C4-2B (cell line): ENCODE results near the gene CHST11.

Experiments used
- H3K27ac ChIP-seq: fragments of 450-650 bp; 2 replicates; pipeline ENCODE4 v1.5.1; 2017
- ZFX ChIP-seq: fragments of 450-650 bp; IDR thresholded peaks from 2 replicates; pipeline ENCODE4 v1.6.1; 2017
- TF ChIP-seq, protein P1 (sequence below): fragments of 450-650 bp; conservative IDR thresholded peaks from 2 replicates; pipeline ENCODE4 v1.5.1; 2017; ENCODE audit warnings: mild to moderate bottlenecking

CHST11 gene

DNA sequence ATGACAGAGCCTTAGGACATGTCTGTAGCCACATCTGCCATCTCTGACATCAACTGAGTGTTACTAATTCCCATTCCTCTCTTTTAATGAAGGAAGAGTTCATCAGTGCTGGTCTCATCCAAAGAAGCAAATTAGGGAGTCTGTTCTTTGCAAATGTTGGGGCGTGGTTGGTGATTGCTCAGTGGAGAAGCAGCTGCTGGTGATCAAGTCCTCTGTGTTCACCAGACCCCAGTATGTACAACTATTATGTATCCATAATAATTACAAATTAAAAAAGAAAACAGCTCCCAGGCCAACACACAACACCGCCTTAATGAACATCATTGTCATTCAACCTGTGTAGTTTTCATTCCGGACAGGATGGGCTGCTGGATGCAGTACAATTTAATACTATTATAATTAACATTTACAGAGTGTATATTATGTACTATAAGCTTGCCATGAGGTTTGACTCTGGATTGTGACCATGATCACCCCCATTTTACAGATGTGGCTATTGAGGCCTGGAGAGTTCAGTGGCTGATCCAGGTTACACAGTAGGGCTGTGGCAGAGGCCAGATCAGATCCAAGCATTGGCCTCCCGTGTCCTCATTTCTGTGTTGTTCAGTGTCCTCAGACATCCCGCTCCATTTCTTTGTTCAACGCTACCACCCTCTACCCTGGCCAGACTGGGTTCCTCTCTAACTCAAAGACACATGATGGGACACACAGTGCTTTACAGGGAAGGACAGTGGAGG, 179.0 kb downstream of the CHST11 start:
- TF ChIP-seq, protein P1, sequence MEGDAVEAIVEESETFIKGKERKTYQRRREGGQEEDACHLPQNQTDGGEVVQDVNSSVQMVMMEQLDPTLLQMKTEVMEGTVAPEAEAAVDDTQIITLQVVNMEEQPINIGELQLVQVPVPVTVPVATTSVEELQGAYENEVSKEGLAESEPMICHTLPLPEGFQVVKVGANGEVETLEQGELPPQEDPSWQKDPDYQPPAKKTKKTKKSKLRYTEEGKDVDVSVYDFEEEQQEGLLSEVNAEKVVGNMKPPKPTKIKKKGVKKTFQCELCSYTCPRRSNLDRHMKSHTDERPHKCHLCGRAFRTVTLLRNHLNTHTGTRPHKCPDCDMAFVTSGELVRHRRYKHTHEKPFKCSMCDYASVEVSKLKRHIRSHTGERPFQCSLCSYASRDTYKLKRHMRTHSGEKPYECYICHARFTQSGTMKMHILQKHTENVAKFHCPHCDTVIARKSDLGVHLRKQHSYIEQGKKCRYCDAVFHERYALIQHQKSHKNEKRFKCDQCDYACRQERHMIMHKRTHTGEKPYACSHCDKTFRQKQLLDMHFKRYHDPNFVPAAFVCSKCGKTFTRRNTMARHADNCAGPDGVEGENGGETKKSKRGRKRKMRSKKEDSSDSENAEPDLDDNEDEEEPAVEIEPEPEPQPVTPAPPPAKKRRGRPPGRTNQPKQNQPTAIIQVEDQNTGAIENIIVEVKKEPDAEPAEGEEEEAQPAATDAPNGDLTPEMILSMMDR, result no peak
- no peak for TF ChIP-seq ZFX
- H3K27ac ChIP-seq, result no peak overlapping the region

DNA sequence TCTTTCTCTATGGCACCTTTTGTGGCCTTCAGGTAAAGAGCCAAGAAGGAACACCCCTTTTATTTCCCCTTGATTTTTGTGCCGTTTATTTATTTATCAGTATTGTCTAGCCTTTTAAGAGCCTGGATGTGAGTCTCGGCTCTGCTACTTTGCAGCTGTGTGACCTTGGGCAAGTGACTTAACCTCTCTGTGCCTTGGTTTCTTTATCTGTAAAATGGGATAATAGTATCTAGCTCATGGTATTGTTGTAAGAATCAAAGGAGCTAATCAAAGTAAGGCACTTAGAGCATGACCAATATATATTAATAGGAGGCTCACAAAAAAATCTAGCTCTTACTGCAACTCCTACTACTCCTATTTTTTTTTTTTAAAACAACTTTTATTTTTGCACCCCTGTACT, 179.7 kb downstream of the CHST11 start:
- no peak overlapping the region for H3K27ac ChIP-seq
- TF ChIP-seq ZFX, result no peak
- TF ChIP-seq, protein P1, result no peak

- TF ChIP-seq, protein P1, result no peak
- TF ChIP-seq ZFX, result no peak
- H3K27ac ChIP-seq, result no peak overlapping the region
These were observed 180.9 kb downstream of the CHST11 start for GRCh38 chr12:104637604-104638003.

DNA sequence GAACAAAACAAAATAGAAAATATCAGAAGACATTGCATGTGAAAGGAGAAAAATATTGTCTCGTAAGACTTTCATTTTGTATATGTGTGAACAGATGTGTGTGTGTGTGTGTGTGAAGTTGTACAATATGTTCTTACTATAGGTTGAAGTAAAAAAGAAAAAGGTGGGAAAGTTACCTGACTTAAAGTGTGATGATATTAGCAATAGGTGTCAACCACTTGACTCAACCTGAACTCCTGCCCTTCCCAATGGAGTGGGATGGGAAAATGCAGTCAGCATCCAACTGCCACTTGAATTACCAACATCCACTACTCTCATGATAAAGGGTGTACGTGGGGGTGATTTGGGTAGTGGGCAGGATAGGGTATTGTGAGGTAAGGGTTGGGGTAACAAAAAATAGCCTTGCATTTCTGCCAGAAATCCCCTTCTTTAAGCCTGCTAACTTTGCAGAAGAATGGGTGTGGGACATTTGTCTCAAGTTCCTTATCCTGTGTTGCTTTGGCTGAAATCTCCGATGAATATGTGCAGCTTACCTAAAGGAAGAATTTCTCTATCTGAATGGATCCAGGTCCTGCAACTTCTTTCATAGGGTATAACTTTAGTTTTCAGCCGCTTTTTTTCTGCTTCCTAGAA, 181.6 kb downstream of the CHST11 start:
- no peak overlapping the region for H3K27ac ChIP-seq
- no peak for TF ChIP-seq ZFX
- TF ChIP-seq, protein P1, result no peak

- H3K27ac ChIP-seq, result no peak overlapping the region
- TF ChIP-seq ZFX, result no peak
- TF ChIP-seq, protein P1, result no peak
These were observed 182.1 kb downstream of the CHST11 start for GRCh38 chr12:104638851-104639240.

GRCh38 chr12:104640956-104641355, 184.2 kb downstream of the CHST11 start:
- H3K27ac ChIP-seq, result no peak overlapping the region
- no peak for TF ChIP-seq ZFX
- TF ChIP-seq, protein P1, result no peak

DNA sequence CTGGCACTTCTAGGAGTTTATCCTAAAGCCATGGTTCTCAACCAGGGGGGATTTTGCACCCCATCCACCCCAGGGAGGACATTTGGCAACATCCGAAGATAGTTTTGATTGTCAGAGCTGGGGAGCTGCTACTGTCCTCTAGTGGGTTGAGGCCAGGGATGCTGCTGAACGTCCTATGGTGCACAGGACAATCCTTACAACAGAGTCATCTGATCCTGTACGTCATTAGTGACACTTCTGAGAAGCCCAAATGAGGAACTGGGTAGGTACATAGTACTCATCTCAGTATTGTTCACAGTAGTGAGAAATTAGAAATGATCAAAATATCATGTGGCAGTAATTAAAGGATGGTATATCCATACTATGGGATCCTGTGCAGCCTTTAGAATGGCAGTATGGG, 185.1 kb downstream of the CHST11 start:
- TF ChIP-seq, protein P1, result no peak
- no peak for TF ChIP-seq ZFX
- no peak overlapping the region for H3K27ac ChIP-seq
